Neuronal stem cell (in vitro differentiated cells): ENCODE measurements around the gene EMSY.

Experiments used
- DNase-seq: peaks from one replicate; pipeline ENCODE4 v3.0.0-alpha.2; 2013; ENCODE audit warnings: low spot score
- H2AFZ ChIP-seq: one replicate; pipeline ENCODE4 v1.6.1; 2013; ENCODE audit warnings: mild to moderate bottlenecking, low read length, inconsistent platforms
- H2AK5ac ChIP-seq: 2 replicates; pipeline ENCODE4 v1.6.1; 2013; ENCODE audit warnings: low read depth, mild to moderate bottlenecking, inconsistent platforms, low read length, moderate library complexity, mixed read lengths
- H2BK120ac ChIP-seq: 2 replicates; pipeline ENCODE4 v1.6.1; 2013; ENCODE audit warnings: low read depth, mild to moderate bottlenecking, inconsistent platforms, low read length, moderate library complexity, mixed read lengths
- H2BK12ac ChIP-seq: one replicate; pipeline ENCODE4 v1.6.1; 2013; ENCODE audit warnings: low read length, inconsistent platforms
- H2BK15ac ChIP-seq: 2 replicates; pipeline ENCODE4 v1.6.1; 2013; ENCODE audit warnings: mild to moderate bottlenecking, low read length, inconsistent platforms, mixed read lengths
- H2BK5ac ChIP-seq: one replicate; pipeline ENCODE4 v1.6.1; 2013; ENCODE audit warnings: inconsistent platforms, mild to moderate bottlenecking, low read length, moderate library complexity
- H3K14ac ChIP-seq: one replicate; pipeline ENCODE4 v1.6.1; 2013; ENCODE audit warnings: low read length, inconsistent platforms
- H3K18ac ChIP-seq: 2 replicates; pipeline ENCODE4 v1.6.1; 2013; ENCODE audit warnings: low read length, inconsistent platforms
- H3K23ac ChIP-seq: 2 replicates; pipeline ENCODE4 v1.6.1; 2013; ENCODE audit warnings: low read depth, mild to moderate bottlenecking, mixed read lengths, low read length, inconsistent platforms; ENCODE audit not compliant: poor library complexity
- H3K27ac ChIP-seq: replicated peaks from 3 replicates; pipeline ENCODE4 v1.5.1; 2013; ENCODE audit warnings: low read length, inconsistent platforms
- H3K27me3 ChIP-seq, 3 experiments: 2 replicates each; pipeline ENCODE4 v1.6.1; 2013; ENCODE audit warnings: low read length in 3 of 3, mild to moderate bottlenecking in 2 of 3, inconsistent platforms in 1 of 3, low read depth in 1 of 3, mixed read lengths in 1 of 3, moderate library complexity in 1 of 3; ENCODE audit not compliant: control insufficient read depth in 3 of 3, insufficient read depth in 3 of 3
- H3K36me3 ChIP-seq, 2 donors: replicated peaks in 1 of 2; 2 replicates each; pipeline ENCODE4 v1.6.1; 2013; ENCODE audit warnings: low read length in 2 of 2; ENCODE audit not compliant: control insufficient read depth in 2 of 2, insufficient read depth in 2 of 2
- H3K4ac ChIP-seq: 2 replicates; pipeline ENCODE4 v1.6.1; 2013; ENCODE audit warnings: inconsistent platforms, mild to moderate bottlenecking, low read length, moderate library complexity
- H3K4me1 ChIP-seq, 2 donors: 1 replicate in 1 of 2; 2 replicates in 1 of 2; pipeline ENCODE4 v1.6.1; 2013; ENCODE audit warnings: low read length in 2 of 2, low read depth in 1 of 2; ENCODE audit not compliant: control insufficient read depth in 2 of 2, insufficient read depth in 1 of 2
- H3K4me2 ChIP-seq: one replicate; pipeline ENCODE4 v1.6.1; 2013; ENCODE audit warnings: mild to moderate bottlenecking, low read length, inconsistent platforms; ENCODE audit not compliant: insufficient read depth, poor library complexity, severe bottlenecking
- H3K4me3 ChIP-seq, 2 donors: 2 replicates each; pipeline ENCODE4 v1.5.1; 2013; ENCODE audit warnings: low read length in 2 of 2, mild to moderate bottlenecking in 2 of 2, inconsistent platforms in 1 of 2, moderate library complexity in 1 of 2
- H3K79me1 ChIP-seq: one replicate; pipeline ENCODE4 v1.6.1; 2013; ENCODE audit warnings: low read depth, mild to moderate bottlenecking, inconsistent platforms, low read length, moderate library complexity
- H3K9ac ChIP-seq: one replicate; pipeline ENCODE4 v1.6.1; 2013; ENCODE audit warnings: mild to moderate bottlenecking, low read depth, low read length, inconsistent platforms; ENCODE audit not compliant: poor library complexity
- H3K9me3 ChIP-seq, 2 donors: replicated peaks in 1 of 2; 2 replicates each; pipeline versions ENCODE3 to v1.6.1; 2013; ENCODE audit warnings: low read length in 2 of 2, mild to moderate bottlenecking in 2 of 2, inconsistent platforms in 1 of 2, low read depth in 1 of 2, mixed read lengths in 1 of 2, moderate library complexity in 1 of 2; ENCODE audit not compliant: control insufficient read depth in 2 of 2, insufficient read depth in 1 of 2
- H4K8ac ChIP-seq: one replicate; pipeline ENCODE4 v1.6.1; 2013; ENCODE audit warnings: low read depth, mild to moderate bottlenecking, inconsistent platforms, low read length, moderate library complexity
- H4K91ac ChIP-seq: one replicate; pipeline ENCODE4 v1.6.1; 2013; ENCODE audit warnings: low read length, low read depth, mild to moderate bottlenecking, inconsistent platforms; ENCODE audit not compliant: poor library complexity
- WGBS, 2 donors: extraction: QIAGEN DNeasy Blood & Tissue Kit; methylation state at CpG; one replicate each; pipeline ENCODE4 v1.1.7; 2013; ENCODE audit warnings: missing lambda C conversion rate in 2 of 2, mixed read lengths in 1 of 2; ENCODE audit not compliant: insufficient read length in 2 of 2, insufficient replicate concordance in 1 of 2; ENCODE audit errors: extremely low coverage in 2 of 2; 5-methylcytosine and 5-hydroxymethylcytosine counted together

Gene EMSY

GRCh38 chr11:76554767-76555166 is 109.9 kb downstream of the EMSY start:
- peaks cover 0 to 9% of the 10 kb centered on the region in 2 donors for H3K9me3 ChIP-seq
- no peaks in the 10 kb centered on the region for H3K27me3 ChIP-seq
- no peak overlapping the region for H3K4me3 ChIP-seq
- no CpG with 5 or more reads among the region's 6 CpGs for WGBS, 2 donors
- no peak overlapping the region for H3K4ac ChIP-seq
- no peaks in the 10 kb centered on the region for H3K79me1 ChIP-seq
- H4K91ac ChIP-seq: no peak overlapping the region
- no peak for DNase-seq
- no peak overlapping the region for H2BK5ac ChIP-seq
- H2AFZ ChIP-seq: no peak overlapping the region
- no peak overlapping the region for H3K4me2 ChIP-seq
- no peak overlapping the region for H2AK5ac ChIP-seq
- no peak overlapping the region for H3K18ac ChIP-seq
- H3K27ac ChIP-seq: no peak overlapping the region
- peaks cover 3 to 33% of the 10 kb centered on the region in 2 donors for H3K36me3 ChIP-seq
- no peak overlapping the region for H4K8ac ChIP-seq
- no peak overlapping the region for H3K23ac ChIP-seq
- no peak overlapping the region for H2BK15ac ChIP-seq
- no peak overlapping the region for H3K9ac ChIP-seq
- H2BK120ac ChIP-seq: no peak overlapping the region
- no peak overlapping the region for H3K14ac ChIP-seq
- H3K4me1 ChIP-seq: no peaks in the 10 kb centered on the region
- H2BK12ac ChIP-seq: no peak overlapping the region

GRCh38 chr11:76557466-76557865 is 112.6 kb downstream of the EMSY start:
- Histone ChIP-seq H3K9ac (no peak overlapping the region), H3K4me1 (no peaks in the 10 kb centered on the region), H2AK5ac (no peak overlapping the region), H2BK120ac (no peak overlapping the region), H3K4me3 (no peak overlapping the region), H3K27me3 (no peaks in the 10 kb centered on the region), H3K79me1 (no peaks in the 10 kb centered on the region), H3K27ac (no peak overlapping the region), H4K8ac (no peak overlapping the region), H3K4me2 (no peak overlapping the region), H2BK12ac (no peak overlapping the region), H2AFZ (no peak overlapping the region), H3K14ac (no peak overlapping the region), H3K23ac (no peak overlapping the region), H3K4ac (no peak overlapping the region), H4K91ac (no peak overlapping the region), H3K18ac (no peak overlapping the region), H3K9me3 (peaks cover 0 to 8% of the 10 kb centered on the region in 2 donors), H2BK15ac (no peak overlapping the region), H3K36me3 (peaks cover 0 to 13% of the 10 kb centered on the region in 2 donors), H2BK5ac (no peak overlapping the region)
- DNase-seq: no peak
- no CpG with 5 or more reads among the region's 3 CpGs for WGBS, 2 donors

- no peak overlapping the region for H4K91ac ChIP-seq
- no peak overlapping the region for H2AFZ ChIP-seq
- no peak overlapping the region for H3K4me2 ChIP-seq
- no peaks in the 10 kb centered on the region for H3K27me3 ChIP-seq
- no peak overlapping the region for H4K8ac ChIP-seq
- no peak overlapping the region for H2BK12ac ChIP-seq
- peaks cover 0 to 2% of the 10 kb centered on the region in 2 donors for H3K9me3 ChIP-seq
- no peak overlapping the region for H3K23ac ChIP-seq
- no peak overlapping the region for H3K4ac ChIP-seq
- no peak overlapping the region for H3K4me3 ChIP-seq
- no peaks in the 10 kb centered on the region for H3K79me1 ChIP-seq
- no peak overlapping the region for H3K27ac ChIP-seq
- WGBS, 2 donors: no CpG with 5 or more reads among the region's 1 CpG
- H2BK120ac ChIP-seq: no peak overlapping the region
- no peak overlapping the region for H3K14ac ChIP-seq
- no peak overlapping the region for H2BK15ac ChIP-seq
- no peak overlapping the region for H3K18ac ChIP-seq
- H3K9ac ChIP-seq: no peak overlapping the region
- H2BK5ac ChIP-seq: no peak overlapping the region
- H2AK5ac ChIP-seq: no peak overlapping the region
- peaks cover 0 to 4% of the 10 kb centered on the region in 2 donors for H3K36me3 ChIP-seq
- no peak for DNase-seq
- H3K4me1 ChIP-seq: no peaks in the 10 kb centered on the region
Measured at GRCh38 chr11:76558473-76558872, 113.7 kb downstream of the EMSY start.

- H3K23ac ChIP-seq: no peak overlapping the region
- no peak overlapping the region for H3K27ac ChIP-seq
- H2BK5ac ChIP-seq: no peak overlapping the region
- H4K91ac ChIP-seq: no peak overlapping the region
- peaks cover 0 to under 1% of the 10 kb centered on the region in 2 donors for H3K36me3 ChIP-seq
- no peak overlapping the region for H3K4ac ChIP-seq
- no peak overlapping the region for H2BK120ac ChIP-seq
- no peak overlapping the region for H2AK5ac ChIP-seq
- no CpG with 5 or more reads among the region's 1 CpG for WGBS, 2 donors
- no peaks in the 10 kb centered on the region for H3K27me3 ChIP-seq
- H3K9me3 ChIP-seq: peaks cover 0 to 3% of the 10 kb centered on the region in 2 donors
- no peak for DNase-seq
- no peak overlapping the region for H3K4me3 ChIP-seq
- no peak overlapping the region for H3K4me2 ChIP-seq
- H3K14ac ChIP-seq: no peak overlapping the region
- H2BK15ac ChIP-seq: no peak overlapping the region
- H2BK12ac ChIP-seq: no peak overlapping the region
- no peak overlapping the region for H2AFZ ChIP-seq
- no peaks in the 10 kb centered on the region for H3K79me1 ChIP-seq
- no peak overlapping the region for H4K8ac ChIP-seq
- H3K4me1 ChIP-seq: no peaks in the 10 kb centered on the region
- H3K18ac ChIP-seq: no peak overlapping the region
- H3K9ac ChIP-seq: no peak overlapping the region
Measured at GRCh38 chr11:76558891-76559290, 114.1 kb downstream of the EMSY start.
